ENCODE data around the gene TTC9B. TPM values are rescaled to one million over a fixed set of nuclear protein-coding genes. Genes with fewer than 3 reads are reported as not detected.

Gene TTC9B
- total and polyA plus RNA-seq, 2 of the 4 experiments (the other 2 are of a cell fraction) = not detected

- Histone ChIP-seq H3K4me2 (ENCODE audit: low read depth, low read length) (no peak overlapping the region), H4K91ac (ENCODE audit: insufficient read depth, low read depth, low read length) (no peak overlapping the region), H3K36me3 (ENCODE audit: control insufficient read depth, insufficient read depth, low read length) (peaks cover 74% of the 10 kb centered on the region), H2BK5ac (ENCODE audit: low read depth, low read length, poor library complexity, severe bottlenecking) (no peak overlapping the region), H4K5ac (ENCODE audit: low read depth, low read length) (no peak overlapping the region), H3K4me1 (ENCODE audit: control insufficient read depth, insufficient read depth, low read length) (no peaks in the 10 kb centered on the region), H3K14ac (replicated peaks; ENCODE audit: low read depth, low read length) (no peak overlapping the region), H3K4ac (ENCODE audit: low read depth, low read length) (no peak overlapping the region), H2AFZ (replicated peaks; ENCODE audit: low read length, poor library complexity) (no peak overlapping the region), H4K20me1 (ENCODE audit: insufficient read depth, low read length) (no peaks in the 10 kb centered on the region; the same call in 1 of the 2 replicates), H3K27ac (ENCODE audit: insufficient read depth, low read length) (no peak overlapping the region), H3K9ac (ENCODE audit: low read depth, low read length) (no peak overlapping the region), H2AK5ac (ENCODE audit: low read depth, low read length) (no peak overlapping the region), H3K4me3 (ENCODE audit: insufficient read depth, low read depth, low read length) (no peak overlapping the region), H2AK9ac (replicated peaks; ENCODE audit: low read depth, low read length, poor library complexity) (no peak overlapping the region), H3K56ac (ENCODE audit: extremely low read depth, insufficient read depth, low read length) (no peak overlapping the region), H2BK15ac (ENCODE audit: low read depth, low read length) (no peak overlapping the region), H3K79me1 (ENCODE audit: low read depth in 1 of 2, low read length in 2 of 2) (peaks cover 0 to 6% of the 10 kb centered on the region in 2 experiments; a peak in 1 of 4 replicates), H3K27me3 (ENCODE audit: control insufficient read depth, insufficient read depth, low read length) (no peaks in the 10 kb centered on the region), H3K9me3 (ENCODE audit: control insufficient read depth, insufficient read depth, low read length) (no peaks in the 10 kb centered on the region), H4K8ac (ENCODE audit: low read depth in 2 of 2, low read length in 2 of 2) (no peak overlapping the region), H3K9me1 (ENCODE audit: insufficient read depth, low read length) (no peaks in the 10 kb centered on the region), H2BK120ac (ENCODE audit: low read depth, low read length) (no peak overlapping the region), H3K18ac (ENCODE audit: low read depth, low read length) (no peak overlapping the region), H3K23ac (ENCODE audit: low read depth, low read length) (no peak overlapping the region), H2BK20ac (ENCODE audit: low read depth, low read length) (no peak overlapping the region)
- WGBS, 2 experiments (ENCODE audit: extremely low coverage in 2 of 2, insufficient read length in 1 of 2) = 100% methylated on average over 3 of the region's 14 CpGs; no CpG with 5 or more reads in 1 of the 2 experiments
- no TSS peak for BruUV-seq (replicated peaks)
- DNase-seq = no peak
- no peak for TF ChIP-seq BHLHE40 (IDR thresholded peaks at IDR 0.05; ENCODE audit: low read depth, low read length)
- no peak for TF ChIP-seq FOS (IDR thresholded peaks at IDR 0.05; ENCODE audit: low read depth, low read length)
- no peak for TF ChIP-seq MXI1 (IDR thresholded peaks at IDR 0.05; ENCODE audit: borderline replicate concordance, low read depth, low read length)
- TF ChIP-seq, protein P1, sequence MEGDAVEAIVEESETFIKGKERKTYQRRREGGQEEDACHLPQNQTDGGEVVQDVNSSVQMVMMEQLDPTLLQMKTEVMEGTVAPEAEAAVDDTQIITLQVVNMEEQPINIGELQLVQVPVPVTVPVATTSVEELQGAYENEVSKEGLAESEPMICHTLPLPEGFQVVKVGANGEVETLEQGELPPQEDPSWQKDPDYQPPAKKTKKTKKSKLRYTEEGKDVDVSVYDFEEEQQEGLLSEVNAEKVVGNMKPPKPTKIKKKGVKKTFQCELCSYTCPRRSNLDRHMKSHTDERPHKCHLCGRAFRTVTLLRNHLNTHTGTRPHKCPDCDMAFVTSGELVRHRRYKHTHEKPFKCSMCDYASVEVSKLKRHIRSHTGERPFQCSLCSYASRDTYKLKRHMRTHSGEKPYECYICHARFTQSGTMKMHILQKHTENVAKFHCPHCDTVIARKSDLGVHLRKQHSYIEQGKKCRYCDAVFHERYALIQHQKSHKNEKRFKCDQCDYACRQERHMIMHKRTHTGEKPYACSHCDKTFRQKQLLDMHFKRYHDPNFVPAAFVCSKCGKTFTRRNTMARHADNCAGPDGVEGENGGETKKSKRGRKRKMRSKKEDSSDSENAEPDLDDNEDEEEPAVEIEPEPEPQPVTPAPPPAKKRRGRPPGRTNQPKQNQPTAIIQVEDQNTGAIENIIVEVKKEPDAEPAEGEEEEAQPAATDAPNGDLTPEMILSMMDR (conservative IDR thresholded peaks at IDR 0.05; ENCODE audit: low read depth, low read length) = no peak
- no peak for TF ChIP-seq MAFK (IDR thresholded peaks at IDR 0.05; ENCODE audit: low read depth, low read length)
- no peak for TF ChIP-seq RFX5 (IDR thresholded peaks at IDR 0.05; ENCODE audit: low read depth, low read length)
- TF ChIP-seq, protein P2, sequence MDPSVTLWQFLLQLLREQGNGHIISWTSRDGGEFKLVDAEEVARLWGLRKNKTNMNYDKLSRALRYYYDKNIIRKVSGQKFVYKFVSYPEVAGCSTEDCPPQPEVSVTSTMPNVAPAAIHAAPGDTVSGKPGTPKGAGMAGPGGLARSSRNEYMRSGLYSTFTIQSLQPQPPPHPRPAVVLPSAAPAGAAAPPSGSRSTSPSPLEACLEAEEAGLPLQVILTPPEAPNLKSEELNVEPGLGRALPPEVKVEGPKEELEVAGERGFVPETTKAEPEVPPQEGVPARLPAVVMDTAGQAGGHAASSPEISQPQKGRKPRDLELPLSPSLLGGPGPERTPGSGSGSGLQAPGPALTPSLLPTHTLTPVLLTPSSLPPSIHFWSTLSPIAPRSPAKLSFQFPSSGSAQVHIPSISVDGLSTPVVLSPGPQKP (IDR thresholded peaks at IDR 0.05; ENCODE audit: borderline replicate concordance, low read depth, low read length) = no peak
- TF ChIP-seq POLR2A (IDR thresholded peaks at IDR 0.05; ENCODE audit: low read depth, low read length) = no peak
- no peak for TF ChIP-seq MAZ (IDR thresholded peaks at IDR 0.05; ENCODE audit: borderline replicate concordance, low read depth, low read length)
- intact Hi-C loops (cut with micrococcal nuclease) = no loop called here
- CTCF ChIA-PET = no interaction called here
- ATAC-seq (ENCODE audit: low read depth) = no peak
- in situ Hi-C loops (cut with MboI; ENCODE audit: low sequenced_read_pairs) = no loop called here
- dilution Hi-C loops (cut with HindIII; ENCODE audit: low sequenced_read_pairs, unreplicated experiment) = no loop called here
- POLR2A ChIA-PET (ENCODE audit: unreplicated experiment) = no interaction called here
These were observed 19.6 kb upstream of the TTC9B start for GRCh38 chr19:40237791-40238190.
